ENCODE measurements around the gene MED9. TPM values are rescaled to one million over a fixed set of nuclear protein-coding genes. Genes with fewer than 3 reads are reported as not detected.
"Not testable (repeated sequence)": the region's sequence is repeated elsewhere in the genome, so short reads cannot be mapped to it uniquely, and the experiment has no call there.

MED9 gene
- polyA plus RNA-seq, 1 donor from 2014 or later: 25.1 TPM

- no peaks in the 10 kb centered on the region for H4K20me1 ChIP-seq (ENCODE audit: insufficient read depth)
- H3K27me3 ChIP-seq (ENCODE audit: insufficient read depth, low read depth, low read length): no peaks in the 10 kb centered on the region
- no peak overlapping the region for H2AFZ ChIP-seq (ENCODE audit: low read depth, low read length)
- no peaks in the 10 kb centered on the region for H3K9me3 ChIP-seq (ENCODE audit: low read length)
- TF ChIP-seq TAF1 (IDR thresholded peaks at IDR 0.05; ENCODE audit: low read depth) (no peak), EP300 (conservative IDR thresholded peaks at IDR 0.05; ENCODE audit: poor library complexity, severe bottlenecking) (no peak), REST (IDR thresholded peaks at IDR 0.05; ENCODE audit: borderline replicate concordance) (no peak), POLR2AphosphoS5 (IDR thresholded peaks at IDR 0.05) (no peak), RAD21 (conservative IDR thresholded peaks at IDR 0.05) (no peak), CTCF (IDR thresholded peaks at IDR 0.05; ENCODE audit: poor library complexity, severe bottlenecking) (no peak), MXI1 (conservative IDR thresholded peaks at IDR 0.05; ENCODE audit: poor library complexity, severe bottlenecking) (no peak), SMC3 (conservative IDR thresholded peaks at IDR 0.05; ENCODE audit: poor library complexity) (no peak), EZH2 (IDR thresholded peaks at IDR 0.05; ENCODE audit: borderline replicate concordance, insufficient read depth, low read length, poor library complexity, severe bottlenecking) (no peak)
- H3K4me3 ChIP-seq (ENCODE audit: low read length): no peak overlapping the region
- H3K9me2 ChIP-seq (ENCODE audit: insufficient read depth, low read length): no peaks in the 10 kb centered on the region
- H3K9ac ChIP-seq (ENCODE audit: low read length): no peak overlapping the region
- H3F3A ChIP-seq (ENCODE audit: insufficient read depth, low read length, poor library complexity, severe bottlenecking): no peaks in the 10 kb centered on the region
- H3K79me2 ChIP-seq (replicated peaks; ENCODE audit: insufficient read depth, low read length): peaks cover 15% of the 10 kb centered on the region
- no peak overlapping the region for H3K4me2 ChIP-seq (ENCODE audit: low read length)
- no peak overlapping the region for H3K27ac ChIP-seq (ENCODE audit: low read length)
- no peaks in the 10 kb centered on the region for H3K36me3 ChIP-seq (ENCODE audit: insufficient read depth, low read length)
Measured at GRCh38 chr17:17484451-17484899, 7.7 kb downstream of the MED9 start.

- Histone ChIP-seq H3K9ac (ENCODE audit: low read length) (no peak overlapping the region), H3K9me3 (ENCODE audit: low read length) (no peaks in the 10 kb centered on the region), H3K36me3 (ENCODE audit: insufficient read depth, low read length) (no peaks in the 10 kb centered on the region), H3K79me2 (replicated peaks; ENCODE audit: insufficient read depth, low read length) (peaks cover 10% of the 10 kb centered on the region), H3K9me2 (ENCODE audit: insufficient read depth, low read length) (no peaks in the 10 kb centered on the region), H3F3A (ENCODE audit: insufficient read depth, low read length, poor library complexity, severe bottlenecking) (no peaks in the 10 kb centered on the region), H3K4me2 (ENCODE audit: low read length) (no peak overlapping the region), H3K27me3 (ENCODE audit: insufficient read depth, low read depth, low read length) (no peaks in the 10 kb centered on the region), H3K4me3 (ENCODE audit: low read length) (no peak overlapping the region), H4K20me1 (ENCODE audit: insufficient read depth) (no peaks in the 10 kb centered on the region), H3K27ac (ENCODE audit: low read length) (no peak overlapping the region), H2AFZ (ENCODE audit: low read depth, low read length) (no peak overlapping the region)
- TF ChIP-seq TAF1 (IDR thresholded peaks at IDR 0.05; ENCODE audit: low read depth): no peak
Measured at GRCh38 chr17:17485420-17485819, 8.6 kb downstream of the MED9 start.

DNA sequence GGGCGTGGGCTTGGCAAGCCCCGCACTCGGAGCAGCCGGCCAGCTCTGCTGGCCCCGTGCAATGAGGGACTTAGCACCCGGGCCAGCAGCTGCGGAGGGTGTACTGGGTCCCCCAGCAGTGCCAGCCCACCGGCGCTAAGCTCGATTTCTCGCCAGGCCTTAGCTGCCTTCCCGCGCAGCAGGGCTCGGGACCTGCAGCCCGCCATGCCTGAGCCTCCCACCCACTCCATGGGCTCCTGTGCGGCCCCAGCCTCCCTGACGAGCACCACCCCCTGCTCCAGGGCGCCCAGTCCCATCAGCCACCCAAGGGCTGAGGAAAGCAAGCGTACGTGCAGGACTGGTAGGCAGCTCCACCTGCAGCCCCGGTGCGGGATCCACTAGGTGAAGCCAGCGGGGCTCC lies 9.6 kb downstream of the MED9 start:
- not testable (repeated sequence) for H3K9ac ChIP-seq (ENCODE audit: low read length); H3K27me3 ChIP-seq (ENCODE audit: insufficient read depth, low read depth, low read length); H3K36me3 ChIP-seq (ENCODE audit: insufficient read depth, low read length); H2AFZ ChIP-seq (ENCODE audit: low read depth, low read length); H3K27ac ChIP-seq (ENCODE audit: low read length); H3K9me3 ChIP-seq (ENCODE audit: low read length); H3K79me2 ChIP-seq (replicated peaks; ENCODE audit: insufficient read depth, low read length); H3K9me2 ChIP-seq (ENCODE audit: insufficient read depth, low read length); H3F3A ChIP-seq (ENCODE audit: insufficient read depth, low read length, poor library complexity, severe bottlenecking); H4K20me1 ChIP-seq (ENCODE audit: insufficient read depth); H3K4me3 ChIP-seq (ENCODE audit: low read length); H3K4me2 ChIP-seq (ENCODE audit: low read length)

All from neural cell (in vitro differentiated cells).